Smooth muscle cell (in vitro differentiated cells): Measurements from ENCODE around the gene MRPS27. TPM values are rescaled to one million over a fixed set of nuclear protein-coding genes. Genes with fewer than 3 reads are reported as not detected.

ENCODE experiments used
- DNase-seq: peaks from one replicate; lab custom pipeline; 2025; ENCODE audit not compliant: unreplicated experiment; lab: John Stamatoyannopoulos, UW
- H2AFZ ChIP-seq: fragments of 200-600 bp; sonication (generic); 2 replicates; pipeline ENCODE4 v1.6.0; 2016; ENCODE audit warnings: antibody characterized with exemption, low read depth, mild to moderate bottlenecking
- H3F3A ChIP-seq: fragments of 200-600 bp; sonication (generic); 2 replicates; pipeline ENCODE4 v1.6.0; 2017; ENCODE audit warnings: antibody characterized with exemption, low read depth
- H3K27ac ChIP-seq: fragments of 200-600 bp; sonication (generic); 2 replicates; pipeline ENCODE4 v1.5.1; 2016; ENCODE audit warnings: low read depth, mild to moderate bottlenecking
- H3K27me3 ChIP-seq: fragments of 200-600 bp; sonication (generic); 2 replicates; pipeline ENCODE4 v1.6.1; 2016; ENCODE audit warnings: low read depth, mild to moderate bottlenecking
- H3K36me3 ChIP-seq: fragments of 200-600 bp; sonication (generic); 2 replicates; pipeline ENCODE4 v1.5.1; 2016; ENCODE audit warnings: low read depth
- H3K4me1 ChIP-seq: fragments of 200-600 bp; sonication (generic); 2 replicates; pipeline ENCODE4 v1.5.1; 2016; ENCODE audit warnings: low read depth
- H3K4me2 ChIP-seq: fragments of 200-600 bp; sonication (generic); 2 replicates; pipeline ENCODE4 v1.6.0; 2016; ENCODE audit warnings: mild to moderate bottlenecking
- H3K4me3 ChIP-seq: fragments of 200-600 bp; sonication (generic); 2 replicates; pipeline ENCODE4 v1.5.1; 2016; ENCODE audit warnings: mild to moderate bottlenecking
- H3K79me2 ChIP-seq: fragments of 200-600 bp; sonication (generic); 2 replicates; pipeline ENCODE4 v1.6.0; 2016; ENCODE audit warnings: low read depth, mild to moderate bottlenecking
- H3K9ac ChIP-seq: fragments of 200-600 bp; sonication (generic); 2 replicates; pipeline ENCODE4 v1.6.0; 2016; ENCODE audit warnings: low read depth
- H3K9me3 ChIP-seq: fragments of 200-600 bp; sonication (generic); replicated peaks from 2 replicates; pipeline ENCODE4 v1.5.1; 2016; ENCODE audit warnings: low read depth
- H4K20me1 ChIP-seq: fragments of 200-600 bp; sonication (generic); 2 replicates; pipeline ENCODE4 v1.6.0; 2016; ENCODE audit warnings: low read depth
- CTCF ChIP-seq: fragments of 200-600 bp; sonication (generic); IDR thresholded peaks from 2 replicates; pipeline ENCODE4 v1.5.1; 2017; ENCODE audit warnings: borderline replicate concordance, mild to moderate bottlenecking, antibody characterized with exemption; ENCODE audit not compliant: insufficient read depth, poor library complexity, severe bottlenecking
- WGBS: methylation state at CpG from one replicate; pipeline ENCODE4 v1.1.7; 2016; ENCODE audit warnings: low lambda C conversion rate; 5-methylcytosine and 5-hydroxymethylcytosine counted together
- polyA plus RNA-seq: library from polyadenylated mRNA; unstranded; fragments of >200 nt; fragmentation: Nextera tagmentation; extraction: Ambion mirVana; gene quantifications from 2 replicates; pipeline ENCODE4 v1.2.1, GENCODE V29; 2016
- total RNA-seq: library from RNA; depleted of rRNA; stranded (reverse); fragments of >200 nt; gene quantifications from 2 replicates; pipeline ENCODE4 v1.2.3, GENCODE V29; 2014

MRPS27 gene
- total and polyA plus RNA-seq, 2 experiments from 2014 or later: 36.7 to 38.3 TPM

GRCh38 chr5:72368271-72368670 is 48.2 kb upstream of the MRPS27 start:
- Histone ChIP-seq H3K27me3 (no peaks in the 10 kb centered on the region), H3K36me3 (no peaks in the 10 kb centered on the region)
- 93% methylated on average over 1 of the region's 1 CpG for WGBS

GRCh38 chr5:72366324-72366976 is 46.4 kb upstream of the MRPS27 start:
- Histone ChIP-seq H3K9ac (no peak overlapping the region), H3K4me2 (no peak overlapping the region), H3F3A (peaks cover 10% of the 10 kb centered on the region), H3K79me2 (no peaks in the 10 kb centered on the region), H3K36me3 (no peaks in the 10 kb centered on the region), H3K4me3 (no peak overlapping the region), H4K20me1 (no peaks in the 10 kb centered on the region), H3K27ac (no peak overlapping the region), H3K27me3 (no peaks in the 10 kb centered on the region), H3K9me3 (no peaks in the 10 kb centered on the region), H2AFZ (no peak overlapping the region), H3K4me1 (peaks cover 6% of the 10 kb centered on the region)
- no peak for DNase-seq
- 47% methylated on average over 7 of the region's 7 CpGs for WGBS
- TF ChIP-seq CTCF: peak; percentile 74

More at GRCh38 chr5:72368271-72368670, 48.2 kb upstream of the MRPS27 start:
- no peak overlapping the region for H2AFZ ChIP-seq
- no peaks in the 10 kb centered on the region for H3K79me2 ChIP-seq
- no peak overlapping the region for H3K27ac ChIP-seq
- peaks cover 10% of the 10 kb centered on the region for H3F3A ChIP-seq
- peaks cover 6% of the 10 kb centered on the region for H3K4me1 ChIP-seq
- DNase-seq: no peak
- no peak for TF ChIP-seq CTCF
- H4K20me1 ChIP-seq: no peaks in the 10 kb centered on the region
- H3K9me3 ChIP-seq: no peaks in the 10 kb centered on the region
- no peak overlapping the region for H3K4me3 ChIP-seq
- no peak overlapping the region for H3K4me2 ChIP-seq
- H3K9ac ChIP-seq: no peak overlapping the region

GRCh38 chr5:72364951-72365350 is 44.9 kb upstream of the MRPS27 start:
- peaks cover 6% of the 10 kb centered on the region for H3K4me1 ChIP-seq
- WGBS: 65% methylated on average over 4 of the region's 4 CpGs
- no peak overlapping the region for H3K27ac ChIP-seq
- H4K20me1 ChIP-seq: no peaks in the 10 kb centered on the region
- no peak overlapping the region for H3K4me3 ChIP-seq
- H3K9me3 ChIP-seq: no peaks in the 10 kb centered on the region
- H3K36me3 ChIP-seq: no peaks in the 10 kb centered on the region
- H3K4me2 ChIP-seq: peak overlapping the region; percentile 12
- H3K79me2 ChIP-seq: no peaks in the 10 kb centered on the region
- no peak overlapping the region for H2AFZ ChIP-seq
- H3K27me3 ChIP-seq: no peaks in the 10 kb centered on the region
- peaks cover 10% of the 10 kb centered on the region for H3F3A ChIP-seq
- no peak for TF ChIP-seq CTCF
- no peak overlapping the region for H3K9ac ChIP-seq
- DNase-seq: no peak

- no peak for DNase-seq
- H3F3A ChIP-seq: peaks cover 10% of the 10 kb centered on the region
- H3K27me3 ChIP-seq: no peaks in the 10 kb centered on the region
- TF ChIP-seq CTCF: no peak
- H3K4me1 ChIP-seq: peaks cover 6% of the 10 kb centered on the region
- H3K36me3 ChIP-seq: no peaks in the 10 kb centered on the region
- peak overlapping the region; percentile 78 for H3K27ac ChIP-seq
- no peak overlapping the region for H3K4me3 ChIP-seq
- H3K9me3 ChIP-seq: no peaks in the 10 kb centered on the region
- no peak overlapping the region for H2AFZ ChIP-seq
- no peaks in the 10 kb centered on the region for H4K20me1 ChIP-seq
- WGBS: 93% methylated on average over 1 of the region's 1 CpG
- H3K9ac ChIP-seq: peak overlapping the region; percentile 15
- peak overlapping the region; percentile 12 for H3K4me2 ChIP-seq
- H3K79me2 ChIP-seq: no peaks in the 10 kb centered on the region
Observed at GRCh38 chr5:72364171-72364570, 44.1 kb upstream of the MRPS27 start.
